DOHH2 (cell line): ENCODE results near the gene PDE6B.

ENCODE experiments used
- EZH2phosphoT487 ChIP-seq: fragments of 200-600 bp; sonication (generic); IDR thresholded peaks from 2 replicates; pipeline ENCODE4 v1.6.1; 2017; ENCODE audit warnings: borderline replicate concordance, mild to moderate bottlenecking, antibody characterized with exemption, low read length, moderate library complexity, mixed read lengths
- TF ChIP-seq, protein P1 (sequence below): fragments of 200-600 bp; sonication (generic); IDR thresholded peaks from one replicate; pipeline ENCODE4 v1.5.1; 2014; ENCODE audit warnings: antibody characterized with exemption, mild to moderate bottlenecking, low read depth, low read length; ENCODE audit not compliant: poor library complexity, severe bottlenecking

DNA sequence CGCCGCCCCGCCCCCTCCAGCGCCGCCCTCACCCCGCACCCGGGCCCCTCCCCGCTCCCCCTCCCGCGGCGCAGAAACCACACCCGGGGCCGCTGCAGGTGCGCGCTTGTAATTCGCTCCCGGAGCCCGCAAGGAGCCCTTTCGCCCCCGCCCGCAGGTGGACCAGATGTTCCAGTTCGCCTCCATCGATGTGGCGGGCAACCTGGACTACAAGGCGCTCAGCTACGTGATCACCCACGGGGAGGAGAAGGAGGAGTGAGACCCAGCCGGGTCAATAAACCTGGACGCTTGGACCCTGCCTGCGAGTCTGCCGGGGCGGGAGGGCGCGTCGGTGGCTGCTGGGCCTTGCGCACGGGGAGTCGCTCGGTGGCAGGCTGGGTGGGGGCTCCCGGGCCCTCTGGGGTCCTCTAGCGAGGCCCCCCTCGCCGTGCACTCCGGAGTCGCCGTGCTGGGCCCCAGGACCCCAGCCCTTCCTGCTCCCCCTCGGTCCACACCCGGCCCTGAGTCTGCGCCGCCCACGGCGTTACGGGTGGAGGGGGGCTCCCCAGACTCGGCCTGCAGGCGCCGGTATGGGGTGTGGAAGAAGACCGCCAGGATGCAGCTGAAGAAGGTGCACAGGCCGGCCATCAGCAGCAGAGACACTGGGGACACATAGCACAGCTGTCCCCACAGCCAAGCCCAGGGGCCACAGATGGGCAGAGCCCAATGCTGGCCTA is 56.5 kb downstream of the PDE6B start:
- TF ChIP-seq, protein P1, sequence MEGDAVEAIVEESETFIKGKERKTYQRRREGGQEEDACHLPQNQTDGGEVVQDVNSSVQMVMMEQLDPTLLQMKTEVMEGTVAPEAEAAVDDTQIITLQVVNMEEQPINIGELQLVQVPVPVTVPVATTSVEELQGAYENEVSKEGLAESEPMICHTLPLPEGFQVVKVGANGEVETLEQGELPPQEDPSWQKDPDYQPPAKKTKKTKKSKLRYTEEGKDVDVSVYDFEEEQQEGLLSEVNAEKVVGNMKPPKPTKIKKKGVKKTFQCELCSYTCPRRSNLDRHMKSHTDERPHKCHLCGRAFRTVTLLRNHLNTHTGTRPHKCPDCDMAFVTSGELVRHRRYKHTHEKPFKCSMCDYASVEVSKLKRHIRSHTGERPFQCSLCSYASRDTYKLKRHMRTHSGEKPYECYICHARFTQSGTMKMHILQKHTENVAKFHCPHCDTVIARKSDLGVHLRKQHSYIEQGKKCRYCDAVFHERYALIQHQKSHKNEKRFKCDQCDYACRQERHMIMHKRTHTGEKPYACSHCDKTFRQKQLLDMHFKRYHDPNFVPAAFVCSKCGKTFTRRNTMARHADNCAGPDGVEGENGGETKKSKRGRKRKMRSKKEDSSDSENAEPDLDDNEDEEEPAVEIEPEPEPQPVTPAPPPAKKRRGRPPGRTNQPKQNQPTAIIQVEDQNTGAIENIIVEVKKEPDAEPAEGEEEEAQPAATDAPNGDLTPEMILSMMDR, result no peak
- no peak for TF ChIP-seq EZH2phosphoT487
